ENCODE results near the gene PARP9. TPM values are rescaled to one million over a fixed set of nuclear protein-coding genes. Genes with fewer than 3 reads are reported as not detected.

PARP9 gene
- 10 to 100 TPM; 13.2 to 17.1 TPM for total RNA-seq

DNA sequence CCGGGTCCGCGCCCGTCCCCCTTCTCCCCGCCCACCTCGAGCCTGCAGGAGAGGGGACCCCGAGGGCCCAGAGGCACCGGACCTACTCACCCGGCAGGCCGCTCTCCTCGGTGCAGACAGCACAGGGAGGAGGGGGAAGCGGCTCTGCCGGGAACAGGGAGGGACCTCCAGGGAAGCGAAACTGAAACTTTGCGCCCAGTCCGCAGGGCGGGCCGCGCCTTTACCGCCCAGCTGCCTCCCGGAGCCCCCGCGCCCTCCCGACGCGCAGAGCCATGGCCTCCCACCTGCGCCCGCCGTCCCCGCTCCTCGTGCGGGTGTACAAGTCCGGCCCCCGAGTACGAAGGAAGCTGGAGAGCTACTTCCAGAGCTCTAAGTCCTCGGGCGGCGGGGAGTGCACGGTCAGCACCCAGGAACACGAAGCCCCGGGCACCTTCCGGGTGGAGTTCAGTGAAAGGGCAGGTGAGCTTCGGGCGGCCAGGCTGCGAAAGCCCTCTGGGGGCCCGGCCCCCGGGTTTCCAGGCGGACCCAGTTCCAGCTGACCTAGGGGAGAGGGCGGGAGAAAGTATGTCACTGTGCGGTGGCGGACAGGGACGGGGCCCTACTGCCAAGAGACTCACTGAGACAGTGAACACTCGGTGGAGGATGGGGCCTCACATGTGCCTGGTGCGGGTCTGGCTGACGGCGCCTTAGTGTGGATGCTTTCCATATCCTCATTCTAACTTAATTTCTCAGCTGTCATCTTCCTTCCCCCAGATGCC lies at the start of gene PARP9, which contains the start of gene DTX3L:
Gene PARP9, minus strand, starts transcription at position 146 of the 758 bp plus-strand sequence. CDS start 4,680 bp downstream, outside the sequence.
Gene DTX3L, plus strand, starts transcription at position 184 of the 758 bp plus-strand sequence. Its CDS starts 89 bp downstream, at position 273.
- DNase-seq (peak; percentile 78 to 88 (median 84)), ATAC-seq (peak; percentile 94)
- TF ChIP-seq POLR2A (IDR thresholded peaks at IDR 0.05) (peak; percentile 56 to 85 (median 80)), CTCF (IDR thresholded peaks at IDR 0.05) (peak in 1 of 7 experiments; percentile 2)
- Histone ChIP-seq H3K36me3 (replicated peaks in 1 of 2; ENCODE audit: insufficient read depth in 1 of 2, low read depth in 2 of 2) (peaks cover 0 to 3% of the 10 kb centered on the region in 2 donors), H3K27me3 (no peaks in the 10 kb centered on the region), H3K4me3 (peak within 1 kb of the TSS; percentile 18 to 87), H3K9me3 (no peaks in the 10 kb centered on the region), H3K27ac (peak within 1 kb of the TSS; percentile 87 to 96 (median 94)), H3K4me1 (peaks cover 43% of the 10 kb centered on the region)
- 0 to 1% methylated on average over 15 to 49 of the region's 56 CpGs for WGBS, 2 donors
- intact Hi-C loops (cut with DNase I) = no loop called here

DNA sequence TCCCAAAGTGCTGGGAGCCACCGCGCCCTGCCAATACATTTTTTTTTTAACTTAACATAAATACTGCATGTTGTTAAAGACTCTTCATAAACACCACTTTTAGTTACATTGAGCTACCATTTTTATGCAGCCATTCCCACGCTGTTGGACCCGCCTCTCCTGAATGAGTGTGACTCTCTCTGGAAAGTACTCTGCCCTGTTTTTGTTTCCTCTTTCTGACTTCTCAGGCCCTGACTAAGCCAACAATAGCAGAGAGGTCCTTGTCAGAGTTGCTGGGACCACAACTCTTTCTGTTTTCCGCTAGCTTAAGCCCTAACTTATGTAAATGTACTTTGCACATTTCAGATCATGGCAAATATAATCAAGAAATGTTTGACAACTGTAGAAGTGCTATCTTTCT lies 48.6 kb upstream of the PARP9 start:
- Histone ChIP-seq H3K36me3 (replicated peaks in 1 of 2; ENCODE audit: insufficient read depth in 1 of 2, low read depth in 2 of 2) (no peaks in the 10 kb centered on the region), H3K9me3 (no peaks in the 10 kb centered on the region), H3K27me3 (no peaks in the 10 kb centered on the region), H3K4me1 (no peaks in the 10 kb centered on the region), H3K27ac (no peak overlapping the region), H3K4me3 (no peak overlapping the region)
- TF ChIP-seq CTCF (IDR thresholded peaks at IDR 0.05) (no peak), POLR2A (IDR thresholded peaks at IDR 0.05) (no peak)
- ATAC-seq (no peak), DNase-seq (no peak)
- 93 to 96% methylated on average over 5 of the region's 5 CpGs for WGBS, 2 donors
- intact Hi-C loops (cut with DNase I) = no loop called here

GRCh38 chr3:122609798-122610559 lies 45.9 kb upstream of the PARP9 start:
- Histone ChIP-seq H3K4me1 (no peaks in the 10 kb centered on the region), H3K4me3 (no peak overlapping the region), H3K27ac (no peak overlapping the region), H3K27me3 (no peaks in the 10 kb centered on the region), H3K36me3 (replicated peaks in 1 of 2; ENCODE audit: insufficient read depth in 1 of 2, low read depth in 2 of 2) (no peaks in the 10 kb centered on the region), H3K9me3 (no peaks in the 10 kb centered on the region)
- intact Hi-C loops (cut with DNase I) = no loop called here
- WGBS, 2 donors = 74 to 85% methylated on average over 7 of the region's 7 CpGs
- DNase-seq = no peak
- TF ChIP-seq CTCF (IDR thresholded peaks at IDR 0.05) = no peak
- no peak for TF ChIP-seq POLR2A (IDR thresholded peaks at IDR 0.05)
- no peak for ATAC-seq

DNA sequence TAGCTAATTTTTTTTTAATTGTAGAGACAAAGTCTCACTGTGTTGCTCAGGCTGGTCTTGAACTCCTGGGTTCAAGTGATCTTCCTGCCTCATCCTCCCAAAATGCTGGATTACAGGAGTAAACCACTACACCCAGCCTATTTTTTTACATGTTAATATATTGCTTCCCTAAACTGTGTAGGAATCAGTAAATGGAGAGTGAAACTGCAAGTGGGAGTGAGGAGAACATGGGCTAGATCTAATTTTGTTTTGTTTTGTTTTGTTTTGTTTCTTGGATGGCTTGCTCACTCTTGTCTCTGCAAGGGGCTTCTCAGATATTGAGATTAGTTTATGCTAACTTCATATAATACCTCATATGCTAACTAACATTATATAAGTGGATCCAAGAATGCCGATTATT lies 44.8 kb upstream of the PARP9 start:
- 85 to 95% methylated on average over 1 of the region's 1 CpG for WGBS, 2 donors
- TF ChIP-seq POLR2A (IDR thresholded peaks at IDR 0.05) = no peak
- TF ChIP-seq CTCF (IDR thresholded peaks at IDR 0.05) = no peak
- no peak for DNase-seq

More for the DNA sequence above, 44.8 kb upstream of the PARP9 start:
- no peaks in the 10 kb centered on the region for H3K4me1 ChIP-seq
- intact Hi-C loops (cut with DNase I) = no loop called here
- no peak for ATAC-seq
- no peak overlapping the region for H3K27ac ChIP-seq
- H3K4me3 ChIP-seq = no peak overlapping the region
- no peaks in the 10 kb centered on the region for H3K36me3 ChIP-seq (replicated peaks in 1 of 2; ENCODE audit: insufficient read depth in 1 of 2, low read depth in 2 of 2)
- no peaks in the 10 kb centered on the region for H3K27me3 ChIP-seq
- H3K9me3 ChIP-seq = no peaks in the 10 kb centered on the region

Measured in body of pancreas (tissue), 4 donors.